ENCODE results near the gene MOB3A. TPM values are rescaled to one million over a fixed set of nuclear protein-coding genes. Genes with fewer than 3 reads are reported as not detected.

Gene MOB3A
- total RNA-seq, 1 donor from 2014 or later = 12.0 TPM

DNA sequence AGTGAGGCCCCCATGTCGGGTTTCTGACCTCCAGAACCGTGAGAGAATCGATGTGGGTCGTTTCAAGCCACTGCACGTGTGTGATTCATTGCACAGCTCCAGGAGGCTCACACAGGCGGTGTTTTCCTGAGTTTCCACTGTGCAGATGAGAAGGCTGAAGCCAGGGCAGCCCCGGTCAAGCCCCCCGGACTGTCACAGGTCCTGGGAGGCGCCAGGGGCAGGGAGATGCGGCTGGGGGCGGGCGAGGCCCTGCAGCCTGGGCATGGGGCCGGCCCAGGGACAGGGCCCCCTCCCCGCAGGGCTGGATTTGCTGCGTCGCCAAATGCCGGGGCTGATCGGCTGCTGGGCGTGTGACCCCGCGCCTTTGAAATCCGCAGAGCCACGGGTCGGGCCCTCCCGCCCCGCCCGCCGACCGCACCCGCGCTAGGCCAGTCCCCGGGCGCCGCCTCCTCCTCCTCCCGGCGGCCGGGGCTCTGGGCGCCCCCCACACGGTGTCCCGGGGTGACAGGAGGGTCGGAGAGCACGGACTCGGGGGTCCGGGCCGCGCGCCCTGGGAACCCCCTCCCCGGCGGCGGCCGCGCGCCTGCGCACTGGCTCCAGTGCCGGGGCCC lies 35.1 kb downstream of the MOB3A start:
- Histone ChIP-seq H3K4me1 (ENCODE audit: control insufficient read depth in 3 of 3, insufficient read depth in 3 of 3, low read length in 3 of 3) (peaks cover 56 to 80% (median 67%) of the 10 kb centered on the region in 3 donors), H3K9ac (ENCODE audit: low read depth in 1 of 3, low read length in 3 of 3) (peak overlapping the region; percentile 93 to 98 (median 93)), H3K27ac (ENCODE audit: low read depth, low read length) (peak overlapping the region; percentile 99), H3K27me3 (ENCODE audit: control insufficient read depth in 3 of 3, insufficient read depth in 3 of 3, low read length in 3 of 3) (no peaks in the 10 kb centered on the region), H3K4me3 (ENCODE audit: low read length in 3 of 3) (peak overlapping the region; percentile 71 to 81 (median 79)), H3K9me3 (ENCODE audit: control insufficient read depth in 3 of 3, low read length in 3 of 3) (no peaks in the 10 kb centered on the region), H3K36me3 (ENCODE audit: control insufficient read depth in 3 of 3, insufficient read depth in 3 of 3, low read length in 3 of 3) (no peaks in the 10 kb centered on the region)

- Histone ChIP-seq H3K27ac (ENCODE audit: low read depth, low read length) (peak overlapping the region; percentile 99), H3K9ac (ENCODE audit: low read depth in 1 of 3, low read length in 3 of 3) (peak overlapping the region; percentile 71 to 98 (median 93)), H3K9me3 (ENCODE audit: control insufficient read depth in 3 of 3, low read length in 3 of 3) (no peaks in the 10 kb centered on the region), H3K4me1 (ENCODE audit: control insufficient read depth in 3 of 3, insufficient read depth in 3 of 3, low read length in 3 of 3) (peaks cover 56 to 81% (median 69%) of the 10 kb centered on the region in 3 donors), H3K36me3 (ENCODE audit: control insufficient read depth in 3 of 3, insufficient read depth in 3 of 3, low read length in 3 of 3) (no peaks in the 10 kb centered on the region), H3K27me3 (ENCODE audit: control insufficient read depth in 3 of 3, insufficient read depth in 3 of 3, low read length in 3 of 3) (no peaks in the 10 kb centered on the region), H3K4me3 (ENCODE audit: low read length in 3 of 3) (peak overlapping the region; percentile 60 to 79 (median 71))
Observed at GRCh38 chr19:2059422-2060201, 36.5 kb downstream of the MOB3A start.

GRCh38 chr19:2058570-2059421 lies 37.3 kb downstream of the MOB3A start:
- peak overlapping the region; percentile 99 for H3K27ac ChIP-seq (ENCODE audit: low read depth, low read length)
- no peaks in the 10 kb centered on the region for H3K36me3 ChIP-seq (ENCODE audit: control insufficient read depth in 3 of 3, insufficient read depth in 3 of 3, low read length in 3 of 3)
- H3K4me1 ChIP-seq (ENCODE audit: control insufficient read depth in 3 of 3, insufficient read depth in 3 of 3, low read length in 3 of 3) = peaks cover 54 to 77% (median 64%) of the 10 kb centered on the region in 3 donors
- no peaks in the 10 kb centered on the region for H3K9me3 ChIP-seq (ENCODE audit: control insufficient read depth in 3 of 3, low read length in 3 of 3)
- H3K27me3 ChIP-seq (ENCODE audit: control insufficient read depth in 3 of 3, insufficient read depth in 3 of 3, low read length in 3 of 3) = no peaks in the 10 kb centered on the region
- H3K4me3 ChIP-seq (ENCODE audit: low read length in 3 of 3) = peak overlapping the region in 2 of 3 donors; percentile 2 to 60
- H3K9ac ChIP-seq (ENCODE audit: low read depth in 1 of 3, low read length in 3 of 3) = peak overlapping the region; percentile 71 to 98 (median 93)

- peak overlapping the region in 1 of 3 donors; percentile 33 for H3K9ac ChIP-seq (ENCODE audit: low read depth in 1 of 3, low read length in 3 of 3)
- no peaks in the 10 kb centered on the region for H3K36me3 ChIP-seq (ENCODE audit: control insufficient read depth in 3 of 3, insufficient read depth in 3 of 3, low read length in 3 of 3)
- peaks cover 49 to 72% (median 65%) of the 10 kb centered on the region in 3 donors for H3K4me1 ChIP-seq (ENCODE audit: control insufficient read depth in 3 of 3, insufficient read depth in 3 of 3, low read length in 3 of 3)
- peak overlapping the region; percentile 99 for H3K27ac ChIP-seq (ENCODE audit: low read depth, low read length)
- no peak overlapping the region for H3K4me3 ChIP-seq (ENCODE audit: low read length in 3 of 3)
- no peaks in the 10 kb centered on the region for H3K27me3 ChIP-seq (ENCODE audit: control insufficient read depth in 3 of 3, insufficient read depth in 3 of 3, low read length in 3 of 3)
- no peaks in the 10 kb centered on the region for H3K9me3 ChIP-seq (ENCODE audit: control insufficient read depth in 3 of 3, low read length in 3 of 3)
Observed at GRCh38 chr19:2057484-2058469, 38.3 kb downstream of the MOB3A start.

- peak overlapping the region; percentile 51 for H3K27ac ChIP-seq (ENCODE audit: low read depth, low read length)
- H3K9ac ChIP-seq (ENCODE audit: low read depth in 1 of 3, low read length in 3 of 3) = peak overlapping the region in 1 of 3 donors; percentile 8
- peaks cover 48 to 70% (median 66%) of the 10 kb centered on the region in 3 donors for H3K4me1 ChIP-seq (ENCODE audit: control insufficient read depth in 3 of 3, insufficient read depth in 3 of 3, low read length in 3 of 3)
- H3K9me3 ChIP-seq (ENCODE audit: control insufficient read depth in 3 of 3, low read length in 3 of 3) = no peaks in the 10 kb centered on the region
- no peaks in the 10 kb centered on the region for H3K27me3 ChIP-seq (ENCODE audit: control insufficient read depth in 3 of 3, insufficient read depth in 3 of 3, low read length in 3 of 3)
- no peaks in the 10 kb centered on the region for H3K36me3 ChIP-seq (ENCODE audit: control insufficient read depth in 3 of 3, insufficient read depth in 3 of 3, low read length in 3 of 3)
- H3K4me3 ChIP-seq (ENCODE audit: low read length in 3 of 3) = no peak overlapping the region
Observed at GRCh38 chr19:2056837-2057192, 39.3 kb downstream of the MOB3A start.

DNA sequence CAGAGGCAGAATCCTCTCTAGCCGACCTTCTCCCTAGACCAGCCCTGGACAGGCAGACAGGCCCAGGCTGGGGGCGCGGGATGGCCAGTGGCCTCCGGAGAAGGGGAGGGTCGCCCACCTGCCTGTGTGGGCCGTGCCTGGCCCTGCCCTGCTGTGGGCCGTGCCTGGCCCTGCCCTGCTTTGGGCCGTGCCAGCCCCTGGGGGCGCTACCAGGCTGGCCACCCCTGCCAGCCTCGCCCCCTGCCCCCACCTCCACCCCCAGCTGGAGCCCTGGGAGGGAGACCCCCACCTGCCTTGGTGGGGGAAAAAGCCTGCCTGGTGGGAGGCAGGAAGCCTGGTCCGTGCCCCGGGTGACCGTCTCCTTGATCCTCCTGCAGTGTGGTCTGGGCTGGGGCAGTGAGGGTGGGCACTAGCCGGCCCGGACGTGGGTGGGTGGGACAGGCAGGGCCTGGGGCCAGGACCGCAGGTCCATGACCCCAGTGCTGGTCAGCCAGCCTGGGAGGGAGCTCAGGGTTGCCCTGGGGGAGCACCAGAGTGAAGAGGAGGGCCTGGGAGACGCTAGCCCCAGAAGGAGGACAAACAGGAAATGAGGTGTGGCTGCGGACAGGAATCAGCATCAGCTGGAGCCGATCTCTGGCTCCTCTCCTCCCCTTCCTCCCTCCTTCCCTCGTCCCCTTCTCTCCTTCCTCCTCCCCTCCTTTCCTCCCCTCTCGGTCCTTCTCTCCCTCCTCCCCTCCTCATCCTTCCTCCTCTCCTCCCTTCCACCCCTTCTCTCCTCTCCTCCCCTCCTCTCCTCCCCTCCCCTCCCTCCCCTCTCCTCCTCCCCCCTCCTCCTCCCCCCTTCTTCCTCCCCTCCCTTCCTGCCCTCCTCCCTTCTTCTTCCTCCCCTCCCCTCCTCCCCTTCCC lies 39.9 kb downstream of the MOB3A start:
- peaks cover 52 to 73% (median 70%) of the 10 kb centered on the region in 3 donors for H3K4me1 ChIP-seq (ENCODE audit: control insufficient read depth in 3 of 3, insufficient read depth in 3 of 3, low read length in 3 of 3)

GRCh38 chr19:2054763-2055162 lies 41.4 kb downstream of the MOB3A start:
- Histone ChIP-seq H3K9ac (ENCODE audit: low read depth in 1 of 3, low read length in 3 of 3) (peak overlapping the region in 1 of 3 donors; percentile 33), H3K4me3 (ENCODE audit: low read length in 3 of 3) (no peak overlapping the region), H3K4me1 (ENCODE audit: control insufficient read depth in 3 of 3, insufficient read depth in 3 of 3, low read length in 3 of 3) (peaks cover 40 to 62% (median 61%) of the 10 kb centered on the region in 3 donors), H3K27ac (ENCODE audit: low read depth, low read length) (no peak overlapping the region), H3K27me3 (ENCODE audit: control insufficient read depth in 3 of 3, insufficient read depth in 3 of 3, low read length in 3 of 3) (no peaks in the 10 kb centered on the region), H3K36me3 (ENCODE audit: control insufficient read depth in 3 of 3, insufficient read depth in 3 of 3, low read length in 3 of 3) (peaks cover 0 to 5% (median 0%) of the 10 kb centered on the region in 3 donors), H3K9me3 (ENCODE audit: control insufficient read depth in 3 of 3, low read length in 3 of 3) (no peaks in the 10 kb centered on the region)

More for the DNA sequence above, 39.9 kb downstream of the MOB3A start:
- H3K27ac ChIP-seq (ENCODE audit: low read depth, low read length) = peak overlapping the region; percentile 86
- H3K9me3 ChIP-seq (ENCODE audit: control insufficient read depth in 3 of 3, low read length in 3 of 3) = no peaks in the 10 kb centered on the region
- no peaks in the 10 kb centered on the region for H3K27me3 ChIP-seq (ENCODE audit: control insufficient read depth in 3 of 3, insufficient read depth in 3 of 3, low read length in 3 of 3)
- H3K4me3 ChIP-seq (ENCODE audit: low read length in 3 of 3) = peak overlapping the region; percentile 36 to 52 (median 48)
- H3K36me3 ChIP-seq (ENCODE audit: control insufficient read depth in 3 of 3, insufficient read depth in 3 of 3, low read length in 3 of 3) = no peaks in the 10 kb centered on the region
- H3K9ac ChIP-seq (ENCODE audit: low read depth in 1 of 3, low read length in 3 of 3) = peak overlapping the region; percentile 61 to 74 (median 62)

DNA sequence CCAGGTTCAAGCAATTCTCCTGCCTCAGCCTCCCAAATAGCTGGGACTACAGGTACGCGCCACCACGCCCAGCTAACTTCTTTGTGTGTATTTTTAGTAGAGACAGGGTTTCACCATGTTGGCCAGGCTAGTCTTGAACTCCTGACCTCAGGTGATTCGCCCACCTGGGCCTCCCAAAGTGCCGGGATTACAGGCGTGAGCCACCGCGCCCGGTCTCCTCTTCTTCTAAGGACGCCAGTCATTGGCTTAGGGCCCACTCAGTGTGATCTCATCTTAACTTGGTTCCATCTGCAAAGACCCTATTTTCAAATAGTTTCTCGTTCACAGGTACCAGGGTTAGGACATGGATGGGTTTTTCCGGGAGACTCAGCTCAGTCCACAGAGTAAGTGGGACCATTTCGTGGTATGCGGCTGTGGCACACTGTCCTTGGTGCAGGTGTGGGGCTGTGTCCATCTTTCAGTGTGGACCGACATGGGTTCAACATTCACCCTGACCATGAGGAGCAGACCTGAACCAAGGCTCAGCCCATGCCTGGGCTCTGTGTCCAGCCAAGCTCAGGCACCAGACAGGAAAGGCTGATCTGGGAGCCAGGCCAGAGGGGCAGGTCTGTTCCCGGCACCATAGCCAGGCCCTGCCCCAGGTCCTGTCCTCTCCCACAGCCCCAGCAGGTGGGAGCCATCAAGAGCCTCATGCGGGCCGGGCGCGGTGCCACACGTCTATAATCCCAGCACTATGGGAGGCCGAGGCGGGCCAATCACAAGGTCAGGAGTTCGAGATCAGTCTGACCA lies 42.3 kb downstream of the MOB3A start:
- Histone ChIP-seq H3K4me3 (ENCODE audit: low read length in 3 of 3) (no peak overlapping the region), H3K9me3 (ENCODE audit: control insufficient read depth in 3 of 3, low read length in 3 of 3) (no peaks in the 10 kb centered on the region), H3K4me1 (ENCODE audit: control insufficient read depth in 3 of 3, insufficient read depth in 3 of 3, low read length in 3 of 3) (peaks cover 40 to 62% (median 61%) of the 10 kb centered on the region in 3 donors), H3K27me3 (ENCODE audit: control insufficient read depth in 3 of 3, insufficient read depth in 3 of 3, low read length in 3 of 3) (no peaks in the 10 kb centered on the region), H3K9ac (ENCODE audit: low read depth in 1 of 3, low read length in 3 of 3) (peak overlapping the region in 1 of 3 donors; percentile 25), H3K27ac (ENCODE audit: low read depth, low read length) (peak overlapping the region; percentile 23), H3K36me3 (ENCODE audit: control insufficient read depth in 3 of 3, insufficient read depth in 3 of 3, low read length in 3 of 3) (peaks cover 0 to 6% (median 0%) of the 10 kb centered on the region in 3 donors)
